ENCODE data around the gene DCLK1. TPM values are rescaled to one million over a fixed set of nuclear protein-coding genes. Genes with fewer than 3 reads are reported as not detected.

Gene DCLK1
- total RNA-seq, 4 donors from 2014 or later, result 1.1 to 10.8 (median 6.7) TPM

GRCh38 chr13:35781036-35782000 lies 349.9 kb downstream of the DCLK1 start:
- 69 to 72% methylated on average over 7 of the region's 7 CpGs for WGBS, 2 donors (ENCODE audit: low coverage in 1 of 2)
- H3K27ac ChIP-seq, result no peak overlapping the region
- H3K4me3 ChIP-seq, result no peak overlapping the region
- no peaks in the 10 kb centered on the region for H3K9me3 ChIP-seq
- intact Hi-C loops (cut with DNase I; ENCODE audit: low total_unique reads), result loop anchor here (10.0 kb wide), 1 partner anchor 147 kb away; no protein-coding TSS in a partner anchor
- H3K4me1 ChIP-seq, result peaks cover 0 to 3% (median 0%) of the 10 kb centered on the region in 4 donors
- TF ChIP-seq EP300 (IDR thresholded peaks at IDR 0.05; ENCODE audit: low read depth) (no peak), CTCF (IDR thresholded peaks at IDR 0.05) (no peak), POLR2A (IDR thresholded peaks at IDR 0.05) (no peak), POLR2AphosphoS5 (IDR thresholded peaks at IDR 0.05) (no peak)
- no peaks in the 10 kb centered on the region for H3K36me3 ChIP-seq
- DNase-seq, result no peak
- H3K27me3 ChIP-seq, result no peaks in the 10 kb centered on the region
- in situ Hi-C loops (cut with MboI; ENCODE audit: low pct_ligation_motif_present in 1 of 4, low pct_unique_long_range_greater_than_20kb in 1 of 4, low sequenced_read_pairs in 3 of 4), result no loop called here

DNA sequence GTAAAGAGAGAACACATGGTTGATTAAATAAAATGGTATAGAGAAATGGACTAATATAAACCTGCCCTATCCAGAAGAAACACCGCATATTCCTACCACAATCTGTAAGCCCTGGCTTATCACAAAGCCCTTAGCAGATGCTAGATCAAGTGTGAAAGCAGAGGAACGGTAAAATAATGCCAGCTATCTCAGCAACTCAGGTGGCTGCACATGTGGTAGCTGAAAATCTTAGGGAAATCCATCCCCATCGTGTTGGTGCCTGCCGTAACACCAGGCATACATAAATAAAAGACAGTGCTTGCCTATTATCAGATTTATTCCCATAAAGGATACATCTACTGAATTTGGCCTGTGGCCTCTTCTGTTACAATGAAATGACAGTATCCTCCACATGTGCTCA lies 350.6 kb downstream of the DCLK1 start:
- TF ChIP-seq POLR2A (IDR thresholded peaks at IDR 0.05) (no peak), POLR2AphosphoS5 (IDR thresholded peaks at IDR 0.05) (no peak), CTCF (IDR thresholded peaks at IDR 0.05) (no peak), EP300 (IDR thresholded peaks at IDR 0.05; ENCODE audit: low read depth) (no peak)

DNA sequence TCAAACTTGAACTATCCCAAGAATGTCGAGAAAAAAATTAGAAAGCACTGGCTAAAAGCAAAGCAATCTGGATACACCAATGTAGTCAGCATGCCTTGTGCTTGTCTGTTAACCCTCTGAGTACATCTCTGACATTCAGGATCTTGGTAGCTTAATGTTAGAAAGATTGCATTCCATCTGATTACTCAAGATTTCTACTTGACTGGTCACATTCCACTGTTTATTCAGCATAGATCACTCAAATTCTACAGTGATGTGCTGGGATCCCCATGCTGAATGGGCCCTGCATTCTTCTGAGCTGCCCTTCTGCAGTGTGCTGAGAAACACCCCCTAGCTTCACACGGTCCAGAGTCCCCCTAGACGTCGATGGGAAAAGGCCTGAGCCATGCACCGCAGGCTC lies 359.3 kb downstream of the DCLK1 start:
- no peak for DNase-seq
- Histone ChIP-seq H3K4me1 (no peaks in the 10 kb centered on the region), H3K9me3 (no peaks in the 10 kb centered on the region), H3K27me3 (no peaks in the 10 kb centered on the region), H3K36me3 (no peaks in the 10 kb centered on the region), H3K27ac (no peak overlapping the region), H3K4me3 (no peak overlapping the region)
- TF ChIP-seq EP300 (IDR thresholded peaks at IDR 0.05; ENCODE audit: low read depth), result no peak
- TF ChIP-seq CTCF (IDR thresholded peaks at IDR 0.05), result no peak
- no peak for TF ChIP-seq POLR2A (IDR thresholded peaks at IDR 0.05)
- TF ChIP-seq POLR2AphosphoS5 (IDR thresholded peaks at IDR 0.05), result no peak
- 65 to 75% methylated on average over 1 to 5 of the region's 5 CpGs for WGBS, 2 donors (ENCODE audit: low coverage in 1 of 2)
- intact Hi-C loops (cut with DNase I; ENCODE audit: low total_unique reads) (no loop called here), in situ Hi-C loops (cut with MboI; ENCODE audit: low pct_ligation_motif_present in 1 of 4, low pct_unique_long_range_greater_than_20kb in 1 of 4, low sequenced_read_pairs in 3 of 4) (no loop called here)

More for the DNA sequence above, 350.6 kb downstream of the DCLK1 start:
- no peak overlapping the region for H3K4me3 ChIP-seq
- 80 to 100% methylated on average over 2 to 4 of the region's 4 CpGs for WGBS, 2 donors (ENCODE audit: low coverage in 1 of 2)
- H3K27me3 ChIP-seq, result no peaks in the 10 kb centered on the region
- in situ Hi-C loops (cut with MboI; ENCODE audit: low pct_ligation_motif_present in 1 of 4, low pct_unique_long_range_greater_than_20kb in 1 of 4, low sequenced_read_pairs in 3 of 4) (no loop called here), intact Hi-C loops (cut with DNase I; ENCODE audit: low total_unique reads) (loop anchor here (10.0 kb wide), 1 partner anchor 146 kb away; no protein-coding TSS in a partner anchor)
- DNase-seq, result no peak
- no peaks in the 10 kb centered on the region for H3K36me3 ChIP-seq
- H3K27ac ChIP-seq, result no peak overlapping the region
- H3K4me1 ChIP-seq, result peaks cover 0 to 3% (median 0%) of the 10 kb centered on the region in 4 donors
- H3K9me3 ChIP-seq, result no peaks in the 10 kb centered on the region

- H3K27ac ChIP-seq, result no peak overlapping the region
- no peak for DNase-seq
- H3K4me3 ChIP-seq, result no peak overlapping the region
- H3K36me3 ChIP-seq, result no peaks in the 10 kb centered on the region
- no peaks in the 10 kb centered on the region for H3K27me3 ChIP-seq
- H3K9me3 ChIP-seq, result no peaks in the 10 kb centered on the region
- H3K4me1 ChIP-seq, result no peaks in the 10 kb centered on the region
- intact Hi-C loops (cut with DNase I; ENCODE audit: low total_unique reads), result no loop called here
- 60 to 79% methylated on average over 3 of the region's 3 CpGs for WGBS, 2 donors (ENCODE audit: low coverage in 1 of 2)
- TF ChIP-seq CTCF (IDR thresholded peaks at IDR 0.05) (no peak), POLR2A (IDR thresholded peaks at IDR 0.05) (no peak), POLR2AphosphoS5 (IDR thresholded peaks at IDR 0.05) (no peak), EP300 (IDR thresholded peaks at IDR 0.05; ENCODE audit: low read depth) (no peak)
- in situ Hi-C loops (cut with MboI; ENCODE audit: low pct_ligation_motif_present in 1 of 4, low pct_unique_long_range_greater_than_20kb in 1 of 4, low sequenced_read_pairs in 3 of 4), result no loop called here
These were observed 360.4 kb downstream of the DCLK1 start for GRCh38 chr13:35770756-35771297.
